GM19463 (cell line): ENCODE data around the gene PEX14.

Experiments
- ATAC-seq: cut with Tn5 transposase; IDR thresholded peaks from one replicate; pipeline ENCODE4 v1.9.1; 2021; ENCODE audit warnings: mild to moderate bottlenecking, moderate library complexity; ENCODE audit not compliant: unreplicated experiment

The PEX14 gene

DNA sequence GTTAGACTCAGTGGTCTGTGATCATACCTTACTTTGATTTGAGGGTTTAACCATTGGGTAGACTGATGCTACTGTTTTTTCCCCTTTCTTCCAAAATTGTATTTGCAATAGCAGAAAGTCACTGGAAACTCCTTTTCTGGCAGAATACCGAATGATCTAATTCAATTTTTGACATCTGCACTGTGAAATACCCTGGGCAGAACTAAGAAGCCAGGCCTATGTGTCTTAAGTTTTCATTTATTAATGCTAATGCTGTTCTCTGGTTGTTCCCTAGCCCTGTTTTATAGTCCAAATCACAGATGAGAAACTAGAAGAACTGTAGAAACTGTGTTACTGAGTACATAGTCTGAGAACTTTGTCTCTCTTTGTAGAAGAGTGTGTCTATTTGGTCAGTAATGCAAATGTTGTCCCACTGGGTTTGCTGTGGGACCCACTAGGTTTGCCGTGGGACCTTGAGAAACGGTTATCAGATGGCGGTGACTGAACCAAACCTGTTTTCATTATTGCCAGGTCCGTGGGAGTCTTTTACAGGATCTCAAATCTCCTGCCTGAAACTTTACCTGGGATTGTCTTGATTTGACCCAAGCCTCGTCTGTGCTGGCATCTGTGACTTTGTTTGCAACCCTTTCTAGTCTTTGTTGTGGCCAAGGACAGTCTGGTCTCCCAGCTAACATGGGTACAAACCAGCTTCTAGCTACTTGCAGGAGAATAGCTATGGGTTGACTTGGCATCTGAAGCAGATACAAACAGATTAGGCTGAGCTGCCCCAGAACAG lies 41.4 kb downstream of the PEX14 start:
- no peak for ATAC-seq

DNA sequence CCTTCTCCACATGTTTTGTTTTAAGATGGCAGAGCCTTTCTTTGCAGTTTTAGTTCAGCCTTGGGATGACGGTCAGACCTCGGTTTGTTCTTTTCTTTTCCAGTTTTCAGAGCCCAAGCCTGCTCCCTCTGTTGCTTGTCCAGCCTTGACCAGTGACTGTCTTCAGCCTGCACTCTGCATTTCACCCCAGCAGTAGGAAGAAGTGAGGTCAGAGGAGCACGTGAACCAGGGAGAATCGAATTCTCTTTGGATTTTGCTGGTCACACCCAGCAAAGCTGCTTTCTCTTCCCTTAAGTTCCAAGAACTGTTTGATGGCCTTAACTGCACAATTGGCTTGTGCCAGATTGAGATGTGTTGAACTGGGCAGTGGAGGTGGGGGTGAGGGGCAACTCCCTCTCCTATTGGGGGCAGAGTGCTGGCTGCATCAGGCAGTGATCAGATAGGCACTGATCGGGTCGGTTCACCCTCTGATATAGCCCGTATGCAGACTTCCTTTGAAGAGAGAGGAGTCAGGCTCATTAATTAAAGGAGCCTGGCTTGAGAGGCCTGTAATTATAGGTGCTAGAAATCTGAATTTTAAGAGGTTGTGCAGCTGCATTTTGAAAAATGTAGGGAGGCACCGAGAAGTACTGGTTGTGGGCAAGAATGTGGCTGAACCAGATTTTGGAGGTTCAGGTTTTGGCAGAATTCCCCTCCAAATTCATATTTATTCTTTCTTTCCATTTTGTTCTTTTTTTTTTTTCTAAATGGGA lies 42.4 kb downstream of the PEX14 start:
- no peak for ATAC-seq

DNA sequence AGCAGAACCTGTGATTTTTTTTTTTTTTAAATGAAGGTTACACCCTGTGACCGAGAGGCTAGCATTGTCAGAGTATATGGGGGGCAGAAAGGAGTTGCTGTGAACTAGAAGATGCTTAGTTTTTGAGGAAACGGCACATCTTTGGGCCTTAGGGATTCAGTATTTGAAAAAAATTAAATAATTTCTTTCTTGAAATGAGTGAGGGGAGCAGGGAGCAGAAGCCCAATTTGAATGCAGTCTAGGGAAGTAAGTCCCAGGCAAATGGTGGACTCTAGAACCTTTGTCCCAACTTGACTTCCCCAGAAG lies 42.9 kb downstream of the PEX14 start:
- ATAC-seq, result no peak

GRCh38 chr1:10519016-10519417 lies 44.3 kb downstream of the PEX14 start:
- ATAC-seq, result no peak

- no peak for ATAC-seq
Measured at GRCh38 chr1:10520497-10520896, 45.7 kb downstream of the PEX14 start.

DNA sequence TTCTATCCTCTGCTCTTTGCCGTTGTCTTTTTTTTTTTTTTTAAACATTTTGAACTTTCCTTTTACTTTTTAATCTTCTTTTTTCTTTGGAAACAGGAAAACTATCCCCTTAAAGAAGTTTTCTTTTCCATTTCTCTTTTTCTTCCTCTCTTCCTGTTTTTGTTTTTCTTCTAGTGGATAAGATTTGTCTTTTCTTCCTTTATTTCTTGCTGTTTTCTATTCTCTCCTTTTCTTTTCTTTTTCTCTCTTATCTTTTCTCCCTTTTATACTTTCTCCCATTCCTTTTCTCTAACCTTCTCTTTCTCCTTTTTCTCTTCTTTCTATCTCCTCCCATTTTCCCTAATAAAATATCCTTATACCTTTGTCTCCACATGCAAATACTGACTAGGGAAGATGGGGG lies 46.2 kb downstream of the PEX14 start:
- ATAC-seq, result no peak

DNA sequence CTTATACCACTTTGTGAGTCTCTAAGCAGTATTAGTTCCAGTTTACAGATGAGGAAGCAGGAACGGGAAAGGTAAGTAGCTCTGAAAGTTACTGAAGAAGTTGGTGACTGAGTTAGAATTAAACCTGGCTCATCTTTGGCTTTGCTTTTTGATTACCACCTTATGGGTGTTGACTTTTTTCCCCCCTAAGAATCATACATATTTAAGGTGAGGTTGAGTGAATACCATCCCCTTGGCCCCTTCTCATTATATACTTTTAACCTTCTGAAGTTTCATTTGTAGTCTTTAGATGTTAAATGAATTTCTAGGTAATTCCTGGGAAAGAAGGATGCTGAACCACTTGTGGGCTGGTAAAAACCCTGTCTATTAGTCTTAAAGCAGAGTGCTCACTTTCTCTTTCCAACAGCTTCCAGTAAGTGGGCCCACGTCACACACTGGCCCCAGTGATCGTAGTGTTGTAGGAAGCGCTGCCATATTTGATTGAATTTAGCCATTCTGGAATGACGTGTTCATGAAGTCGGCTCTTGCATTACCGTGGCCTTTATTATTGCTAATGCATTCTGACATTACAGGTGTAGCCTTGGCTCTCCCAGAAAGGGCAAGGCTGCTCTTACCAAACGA lies 46.9 kb downstream of the PEX14 start:
- ATAC-seq, result no peak

GRCh38 chr1:10522322-10522860 lies 47.6 kb downstream of the PEX14 start:
- no peak for ATAC-seq

GRCh38 chr1:10525208-10525607 lies 50.5 kb downstream of the PEX14 start:
- no peak for ATAC-seq

DNA sequence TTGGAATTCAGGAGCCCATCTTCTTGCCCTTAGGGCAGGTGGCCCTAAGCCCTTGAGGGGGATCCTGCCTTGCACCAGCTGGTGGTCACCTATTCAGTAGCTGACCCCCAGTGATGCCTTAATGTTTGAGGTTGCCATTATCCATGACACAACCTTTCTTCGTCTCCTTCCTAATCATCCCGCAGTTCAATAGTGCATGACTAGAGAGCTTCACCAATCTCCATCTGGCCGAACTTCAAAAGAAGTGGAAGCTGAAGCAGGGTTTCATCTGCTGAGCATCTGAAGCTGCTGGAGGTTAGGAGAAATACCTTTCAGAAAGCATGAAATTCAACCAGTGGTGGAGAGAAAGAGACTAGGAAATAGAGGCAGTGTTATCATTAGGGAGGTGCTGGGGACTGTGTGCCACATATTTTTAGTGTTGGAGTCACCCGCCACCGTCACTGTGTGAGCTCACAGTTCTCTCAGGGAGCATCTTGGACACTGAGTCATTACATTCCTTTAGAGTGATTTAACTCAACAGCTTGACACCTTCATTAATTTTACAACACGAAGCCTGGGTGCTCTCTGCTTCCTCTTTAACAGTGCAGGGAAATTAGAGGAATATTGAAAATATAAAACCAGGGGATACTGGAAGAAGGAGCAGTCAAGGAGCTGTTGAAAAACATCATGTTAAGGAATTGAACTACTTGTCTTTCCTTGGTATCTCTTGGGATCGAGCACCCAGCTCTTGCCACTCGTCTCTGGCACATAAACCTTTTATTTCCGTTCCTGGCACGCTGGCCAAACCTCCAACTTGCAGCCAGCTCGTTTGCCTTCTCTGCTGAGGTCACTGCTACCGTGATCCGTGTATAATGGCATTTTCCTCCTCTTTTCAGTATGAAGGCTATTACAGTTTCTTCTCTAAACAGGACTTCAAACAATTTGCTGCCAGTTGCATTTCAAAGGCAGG lies 53.6 kb downstream of the PEX14 start:
- no peak for ATAC-seq

- ATAC-seq, result no peak
Measured at GRCh38 chr1:10529091-10529490, 54.3 kb downstream of the PEX14 start.

DNA sequence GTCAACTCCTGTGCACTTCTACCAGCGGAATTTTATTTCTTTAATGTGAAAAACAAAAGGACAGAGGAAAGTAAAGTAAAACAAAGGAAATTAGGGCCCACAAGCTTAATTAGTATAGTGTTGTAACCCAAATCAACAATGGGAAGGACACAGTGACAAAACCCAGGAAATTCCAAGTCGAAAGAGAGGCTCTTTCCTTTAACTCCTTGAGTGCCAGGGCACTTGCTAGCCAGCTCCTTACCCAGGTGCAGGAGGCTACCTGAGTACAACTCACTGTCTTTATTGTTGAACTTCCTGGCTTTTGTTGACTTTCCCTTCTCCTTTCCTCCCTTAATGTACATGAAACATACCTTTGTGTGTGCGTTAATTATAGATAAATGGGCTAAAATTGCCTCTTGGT lies 55.0 kb downstream of the PEX14 start:
- ATAC-seq, result no peak

- ATAC-seq, result no peak
Measured at GRCh38 chr1:10530281-10530740, 55.6 kb downstream of the PEX14 start.

DNA sequence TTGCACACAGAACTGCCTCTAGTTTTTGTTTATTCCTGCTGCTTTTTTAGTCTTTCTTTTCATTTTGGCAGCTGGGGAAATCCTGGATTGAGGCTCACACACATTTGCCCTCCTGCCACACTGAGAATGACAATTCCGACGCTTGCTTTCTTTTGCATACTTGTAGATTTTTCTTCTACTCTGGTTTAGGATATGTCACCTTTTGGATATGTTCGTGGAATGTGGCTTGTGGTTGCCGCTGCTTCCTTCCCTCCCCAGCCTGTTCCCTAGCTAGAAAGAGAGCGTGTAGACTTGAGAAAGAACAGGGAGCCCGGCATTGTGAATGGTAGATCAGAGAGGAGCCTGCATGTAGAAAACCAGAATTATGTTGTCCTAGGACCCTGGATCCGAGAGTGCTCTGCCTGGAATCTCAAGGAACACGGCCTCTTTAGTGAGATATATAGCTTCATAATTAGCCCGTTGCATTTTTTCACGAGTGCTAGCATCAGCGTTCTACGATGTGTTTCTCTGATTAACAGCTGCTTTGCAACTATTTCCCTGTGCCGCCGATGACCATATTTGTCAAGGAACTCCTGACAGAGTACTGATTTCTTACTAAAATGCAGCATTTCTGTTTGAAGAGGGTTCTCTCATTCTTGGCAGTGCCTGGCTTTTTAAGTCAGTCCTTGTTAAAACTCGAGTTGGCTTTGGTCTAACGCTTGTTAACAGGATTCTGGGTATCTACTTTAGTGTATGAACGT lies 56.2 kb downstream of the PEX14 start:
- ATAC-seq, result no peak

GRCh38 chr1:10532362-10532761 lies 57.6 kb downstream of the PEX14 start:
- ATAC-seq, result no peak

DNA sequence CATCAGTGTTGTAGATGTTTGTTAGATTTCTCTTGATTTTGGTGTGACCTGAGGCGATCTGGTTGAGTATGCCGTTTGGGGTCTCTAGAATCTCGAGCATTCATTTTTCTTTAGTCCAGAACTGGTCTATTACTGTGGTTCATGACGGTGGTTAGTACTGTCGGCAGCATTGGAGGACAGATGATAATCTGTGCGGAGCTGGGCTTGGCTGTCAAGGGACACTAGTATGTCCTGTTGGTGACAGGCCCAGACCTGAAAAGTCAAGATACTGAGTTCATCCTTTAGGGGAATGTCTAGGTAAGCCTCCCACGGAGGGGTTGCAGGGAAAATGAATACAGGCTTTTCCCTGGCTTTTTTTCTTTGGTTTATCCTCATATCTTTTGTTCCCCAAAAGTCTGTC lies 59.8 kb downstream of the PEX14 start:
- ATAC-seq, result no peak

- no peak for ATAC-seq
Measured at GRCh38 chr1:10536133-10536770, 61.5 kb downstream of the PEX14 start.

GRCh38 chr1:10537082-10537766 lies 62.5 kb downstream of the PEX14 start:
- no peak for ATAC-seq
